GM19193 (cell line): ENCODE data around the gene NME2.

ENCODE experiments used
- POLR2A ChIP-seq: IDR thresholded peaks from 4 replicates; pipeline ENCODE4 v1.6.1; 2011; ENCODE audit not compliant: insufficient read depth, insufficient read length; ENCODE audit errors: extremely low read depth

Gene NME2

GRCh38 chr17:51170736-51171135, 4.5 kb downstream of the NME2 start:
- TF ChIP-seq POLR2A: no peak

GRCh38 chr17:51180486-51180885, 14.3 kb downstream of the NME2 start:
- no peak for TF ChIP-seq POLR2A

GRCh38 chr17:51184124-51184523, 17.9 kb downstream of the NME2 start:
- no peak for TF ChIP-seq POLR2A

DNA sequence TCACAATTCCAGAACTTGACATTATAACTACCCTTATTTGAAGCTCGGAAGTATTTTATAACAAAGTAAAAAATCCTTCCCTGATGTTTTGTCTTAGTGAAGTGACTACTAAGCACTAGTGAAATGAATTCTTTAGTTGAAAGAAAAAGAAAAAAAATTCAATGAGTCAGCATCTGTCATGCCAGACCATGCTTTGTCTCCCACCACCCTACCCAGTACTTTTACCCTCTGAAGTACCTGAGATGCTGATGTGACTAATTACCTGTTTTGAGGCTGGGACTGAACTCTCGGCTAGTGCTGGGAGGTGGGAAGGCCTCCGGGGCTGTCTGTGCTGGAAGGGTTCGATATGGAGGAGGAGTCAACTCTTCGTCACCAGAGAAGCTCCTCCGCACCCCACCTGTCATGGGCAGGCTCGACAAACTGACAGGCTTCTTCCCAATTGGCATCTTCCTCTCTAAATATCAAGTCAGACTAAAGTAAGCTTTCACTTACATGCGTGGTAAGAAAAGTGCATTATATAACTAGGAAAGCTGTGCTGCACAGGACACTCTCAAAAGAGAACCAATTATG, 19.6 kb downstream of the NME2 start:
- no peak for TF ChIP-seq POLR2A

GRCh38 chr17:51188271-51188833, 22.1 kb downstream of the NME2 start:
- no peak for TF ChIP-seq POLR2A

DNA sequence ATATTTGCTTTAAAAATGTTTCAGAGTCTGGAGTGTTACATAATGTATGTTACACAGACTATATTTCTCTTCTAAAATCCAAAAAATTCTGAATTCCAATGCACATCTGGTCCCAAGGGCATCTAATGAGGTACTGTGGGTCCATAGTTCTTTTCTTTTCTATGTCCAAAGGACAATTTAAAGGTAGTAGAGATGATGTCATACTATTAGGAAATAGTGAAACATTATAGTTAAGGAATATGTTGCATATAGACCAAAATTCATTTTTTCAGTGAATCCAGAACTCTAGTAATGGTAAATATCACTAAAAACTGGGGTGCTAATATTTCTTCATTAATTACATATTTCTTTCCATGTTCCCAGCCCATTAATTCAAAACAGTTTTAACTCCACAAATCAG, 23.0 kb downstream of the NME2 start:
- TF ChIP-seq POLR2A: no peak

- TF ChIP-seq POLR2A: no peak
These were observed 23.4 kb downstream of the NME2 start for GRCh38 chr17:51189628-51190027.

DNA sequence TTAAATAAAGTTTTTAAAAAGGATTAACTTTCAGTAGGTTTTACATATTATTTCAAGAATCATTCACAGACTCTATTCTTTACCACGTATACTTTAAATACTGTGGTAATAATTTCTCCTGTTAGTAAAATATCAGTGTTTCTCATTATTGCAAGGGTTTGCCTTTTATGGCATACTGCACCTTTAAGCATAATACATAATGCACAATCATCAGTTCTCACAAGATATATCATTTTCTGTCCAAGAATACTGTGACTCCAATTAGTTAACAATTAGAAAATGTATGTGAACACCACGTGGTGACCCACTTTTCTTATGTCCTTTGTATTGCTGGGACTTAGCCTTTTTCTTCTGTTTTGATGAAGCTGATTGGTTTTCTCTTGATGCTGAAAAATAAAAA, 25.7 kb downstream of the NME2 start:
- TF ChIP-seq POLR2A: no peak

DNA sequence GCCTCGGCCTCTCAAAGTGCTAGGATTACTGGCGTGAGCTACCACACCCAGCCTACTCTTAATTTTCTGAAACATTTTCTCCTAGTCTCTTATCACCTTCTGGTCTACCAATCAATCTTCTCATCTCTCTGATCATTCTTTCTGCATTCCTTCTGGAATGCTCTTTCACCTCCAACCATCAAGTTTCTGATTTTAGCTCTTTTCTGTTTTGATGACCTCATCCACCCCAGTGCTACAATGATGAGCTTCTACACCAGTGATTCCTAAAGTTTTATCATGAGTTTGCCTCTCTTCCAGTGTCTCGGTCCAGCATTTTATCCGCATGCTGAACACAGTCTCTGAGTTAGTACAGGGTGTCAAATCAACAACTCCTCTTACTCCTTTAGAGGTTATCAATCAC, 31.5 kb downstream of the NME2 start:
- TF ChIP-seq POLR2A: no peak

- TF ChIP-seq POLR2A: no peak
These were observed 34.1 kb downstream of the NME2 start for GRCh38 chr17:51200295-51200694.

- no peak for TF ChIP-seq POLR2A
These were observed 34.6 kb downstream of the NME2 start for GRCh38 chr17:51200846-51201245.

GRCh38 chr17:51203838-51204237, 37.6 kb downstream of the NME2 start:
- no peak for TF ChIP-seq POLR2A

- TF ChIP-seq POLR2A: no peak
These were observed 48.7 kb downstream of the NME2 start for GRCh38 chr17:51214920-51215319.

DNA sequence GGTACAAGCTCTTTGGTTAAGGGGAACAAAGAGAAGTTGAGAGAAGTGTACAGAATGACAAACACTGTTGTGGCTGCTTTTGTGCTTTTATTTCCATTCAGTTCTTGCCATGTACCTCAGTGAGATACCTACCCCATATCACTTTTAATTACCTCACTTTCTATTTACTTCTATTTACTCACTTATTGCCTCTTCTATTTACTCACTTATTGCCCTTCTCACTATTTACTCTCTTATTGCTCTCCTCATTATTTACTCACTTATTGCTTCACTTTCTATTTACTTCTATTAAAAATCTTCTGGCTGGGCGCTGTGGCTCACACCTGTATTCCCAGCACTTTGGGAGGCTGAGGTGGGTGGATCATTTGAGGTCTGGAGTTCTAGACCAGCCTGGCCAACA, 51.7 kb downstream of the NME2 start:
- TF ChIP-seq POLR2A: no peak

GRCh38 chr17:51221322-51221721, 55.1 kb downstream of the NME2 start:
- TF ChIP-seq POLR2A: no peak
